ENCODE data around the gene REXO4. TPM values are rescaled to one million over a fixed set of nuclear protein-coding genes. Genes with fewer than 3 reads are reported as not detected.
A peak's percentile ranks its signal among the peaks of the same experiment; 100 is the strongest.
"Not testable (repeated sequence)": the region's sequence is repeated elsewhere in the genome, so short reads cannot be mapped to it uniquely, and the experiment has no call there.

Gene REXO4
- total RNA-seq, 1 donor from 2014 or later: 12.3 TPM

- ATAC-seq: no peak
Measured at GRCh38 chr9:133452562-133452961, 34.8 kb upstream of the REXO4 start.

GRCh38 chr9:133451865-133452264 is 34.1 kb upstream of the REXO4 start:
- not testable (repeated sequence) for ATAC-seq; DNase-seq (ENCODE audit: low spot score)

More at GRCh38 chr9:133452562-133452961, 34.8 kb upstream of the REXO4 start:
- no peak for DNase-seq (ENCODE audit: low spot score)

GRCh38 chr9:133449760-133450159 is 31.9 kb upstream of the REXO4 start:
- DNase-seq (ENCODE audit: low spot score): peak; percentile 60
- peak; percentile 54 for ATAC-seq

GRCh38 chr9:133448487-133448972 is 30.7 kb upstream of the REXO4 start:
- DNase-seq (ENCODE audit: low spot score) (peak; percentile 92), ATAC-seq (peak; percentile 95)

- DNase-seq (ENCODE audit: low spot score) (no peak), ATAC-seq (no peak)
Measured at GRCh38 chr9:133445293-133445969, 27.6 kb upstream of the REXO4 start.

- no peak for DNase-seq (ENCODE audit: low spot score)
- ATAC-seq: no peak
Measured at GRCh38 chr9:133443982-133444381, 26.2 kb upstream of the REXO4 start.

GRCh38 chr9:133443248-133443647 is 25.4 kb upstream of the REXO4 start:
- ATAC-seq: no peak
- DNase-seq (ENCODE audit: low spot score): no peak

GRCh38 chr9:133441571-133441970 is 23.8 kb upstream of the REXO4 start:
- no peak for DNase-seq (ENCODE audit: low spot score)
- no peak for ATAC-seq

- DNase-seq (ENCODE audit: low spot score) (no peak), ATAC-seq (no peak)
Measured at GRCh38 chr9:133440874-133441273, 23.1 kb upstream of the REXO4 start.

GRCh38 chr9:133439337-133439736 is 21.5 kb upstream of the REXO4 start:
- no peak for ATAC-seq
- DNase-seq (ENCODE audit: low spot score): no peak

GRCh38 chr9:133437753-133438531 is 20.1 kb upstream of the REXO4 start:
- no peak for DNase-seq (ENCODE audit: low spot score)
- ATAC-seq: no peak

- DNase-seq (ENCODE audit: low spot score) (no peak), ATAC-seq (no peak)
Measured at GRCh38 chr9:133436681-133437080, 18.9 kb upstream of the REXO4 start.

GRCh38 chr9:133433351-133433843 is 15.6 kb upstream of the REXO4 start:
- ATAC-seq (no peak), DNase-seq (ENCODE audit: low spot score) (no peak)

- ATAC-seq: no peak
- DNase-seq (ENCODE audit: low spot score): no peak
Measured at GRCh38 chr9:133430244-133430643, 12.4 kb upstream of the REXO4 start.

- ATAC-seq (peak; percentile 27), DNase-seq (ENCODE audit: low spot score) (no peak)
Measured at GRCh38 chr9:133429641-133430161, 11.9 kb upstream of the REXO4 start.

- ATAC-seq: no peak
- DNase-seq (ENCODE audit: low spot score): no peak
Measured at GRCh38 chr9:133429214-133429613, 11.4 kb upstream of the REXO4 start.

- DNase-seq (ENCODE audit: low spot score): no peak
Measured at GRCh38 chr9:133428617-133429101, 10.8 kb upstream of the REXO4 start.

GRCh38 chr9:133427658-133428348 is 10.0 kb upstream of the REXO4 start:
- DNase-seq (ENCODE audit: low spot score): no peak
- ATAC-seq: no peak

More at GRCh38 chr9:133428617-133429101, 10.8 kb upstream of the REXO4 start:
- peak; percentile 61 for ATAC-seq

GRCh38 chr9:133426011-133426410 is 8.2 kb upstream of the REXO4 start:
- no peak for ATAC-seq
- DNase-seq (ENCODE audit: low spot score): no peak

- ATAC-seq (no peak), DNase-seq (ENCODE audit: low spot score) (no peak)
Measured at GRCh38 chr9:133425049-133425632, 7.3 kb upstream of the REXO4 start.
